Measurements from ENCODE around the gene GPC3.

DNA sequence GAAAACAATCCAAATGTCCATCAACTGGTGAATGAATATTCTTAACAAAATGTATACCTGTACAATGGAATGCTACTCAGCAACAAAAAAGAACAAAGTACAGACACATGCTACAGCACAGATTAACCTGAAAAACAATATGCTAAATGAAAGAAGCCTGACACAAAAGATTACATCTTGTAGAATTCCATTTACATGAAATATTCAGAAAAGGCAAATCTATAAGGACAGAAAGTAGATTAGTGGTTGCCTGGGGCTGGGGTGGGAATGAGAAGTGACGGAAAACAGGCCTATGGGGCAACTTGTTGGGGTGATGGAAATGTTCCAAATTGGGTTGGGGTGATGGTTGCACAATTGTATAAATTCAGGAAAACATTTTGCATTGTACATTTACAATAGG, 351.0 kb downstream of the GPC3 start:
- TF ChIP-seq, protein P1, sequence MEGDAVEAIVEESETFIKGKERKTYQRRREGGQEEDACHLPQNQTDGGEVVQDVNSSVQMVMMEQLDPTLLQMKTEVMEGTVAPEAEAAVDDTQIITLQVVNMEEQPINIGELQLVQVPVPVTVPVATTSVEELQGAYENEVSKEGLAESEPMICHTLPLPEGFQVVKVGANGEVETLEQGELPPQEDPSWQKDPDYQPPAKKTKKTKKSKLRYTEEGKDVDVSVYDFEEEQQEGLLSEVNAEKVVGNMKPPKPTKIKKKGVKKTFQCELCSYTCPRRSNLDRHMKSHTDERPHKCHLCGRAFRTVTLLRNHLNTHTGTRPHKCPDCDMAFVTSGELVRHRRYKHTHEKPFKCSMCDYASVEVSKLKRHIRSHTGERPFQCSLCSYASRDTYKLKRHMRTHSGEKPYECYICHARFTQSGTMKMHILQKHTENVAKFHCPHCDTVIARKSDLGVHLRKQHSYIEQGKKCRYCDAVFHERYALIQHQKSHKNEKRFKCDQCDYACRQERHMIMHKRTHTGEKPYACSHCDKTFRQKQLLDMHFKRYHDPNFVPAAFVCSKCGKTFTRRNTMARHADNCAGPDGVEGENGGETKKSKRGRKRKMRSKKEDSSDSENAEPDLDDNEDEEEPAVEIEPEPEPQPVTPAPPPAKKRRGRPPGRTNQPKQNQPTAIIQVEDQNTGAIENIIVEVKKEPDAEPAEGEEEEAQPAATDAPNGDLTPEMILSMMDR (IDR thresholded peaks at IDR 0.05; ENCODE audit: low read depth, low read length, poor library complexity, severe bottlenecking) = no peak
- TF ChIP-seq EZH2phosphoT487 (IDR thresholded peaks at IDR 0.05; ENCODE audit: borderline replicate concordance, low read length) = no peak

Measured in DOHH2 (cell line).